HCT116 (cell line): ENCODE results near the gene ITPR2. TPM values are rescaled to one million over a fixed set of nuclear protein-coding genes. Genes with fewer than 3 reads are reported as not detected.

Experiments used
- ATAC-seq: fragments of 200-7000 bp; cut with Tn5 transposase; 2 replicates; pipeline ENCODE4 v1.9.1; 2020; ENCODE audit warnings: mild to moderate bottlenecking, moderate library complexity
- BruUV-seq: library from RNA; stranded (reverse); fragments of 400-500 nt; replicated peaks from 2 replicates; lab custom pipeline; 2021; lab: Mats Ljungman, UMichigan
- CTCF ChIA-PET: fragments of 300-600 bp; sonication (Branson Sonifier 250); formaldehyde crosslinking; loops from one replicate; lab custom pipeline; 2021; ENCODE audit warnings: antibody characterized with exemption; lab: Charles Lee
- POLR2A ChIA-PET: fragments of 300-600, 350-600 bp; sonication (Branson Sonifier 250); formaldehyde crosslinking; loops from one replicate; lab custom pipeline; 2021; ENCODE audit warnings: antibody characterized with exemption; lab: Charles Lee
- RAD21 ChIA-PET, 2 experiments: fragments of 300-600 bp; sonication (Branson Sonifier 250); formaldehyde crosslinking; loops; one replicate each; lab custom pipeline; 2023; ENCODE audit warnings: low total read pairs in 2 of 2; ENCODE audit not compliant: uncharacterized antibody in 2 of 2, unreplicated experiment in 2 of 2, low non-redundant PET in 1 of 2; lab: Charles Lee
- DNase-seq: peaks from one replicate; pipeline ENCODE4 v3.0.0-alpha.2; 2010; ENCODE audit warnings: low read depth, low spot score
- H2AFZ ChIP-seq: fragments of 200-600 bp; shearing (Covaris generic), sonication (generic); 2 replicates; pipeline ENCODE4 v1.6.1; 2017; ENCODE audit warnings: low read depth, mixed run types, mixed read lengths, antibody characterized with exemption, low read length; ENCODE audit not compliant: poor library complexity, severe bottlenecking
- H3K27ac ChIP-seq: 2 replicates; pipeline ENCODE4 v1.5.1; 2012; ENCODE audit warnings: low read depth, low read length
- H3K27me3 ChIP-seq: fragments of 200-600 bp; sonication (generic); 2 replicates; pipeline ENCODE4 v1.6.1; 2016; ENCODE audit warnings: mixed run types, low read length, mixed read lengths; ENCODE audit not compliant: insufficient read depth
- H3K36me3 ChIP-seq, 2 experiments: fragments of 200-500 bp in 1 of 2; fragments of 200-600 bp in 1 of 2; sonication (Bioruptor generic) in 1 of 2; sonication (generic) in 1 of 2; 2 replicates each; pipeline versions ENCODE4 v1.5.1 to v1.6.1; 2014 to 2016; ENCODE audit warnings: low read length in 2 of 2, inconsistent platforms in 1 of 2, mixed read lengths in 1 of 2, mixed run types in 1 of 2; ENCODE audit not compliant: insufficient read depth in 2 of 2, control insufficient read depth in 1 of 2
- H3K4me1 ChIP-seq, 2 experiments: fragments of 200-600 bp in 1 of 2; sonication (generic) in 1 of 2; 2 replicates each; pipeline versions ENCODE4 v1.5.1 to v1.6.1; 2012 to 2017; ENCODE audit warnings: low read length in 2 of 2, inconsistent platforms in 1 of 2, mild to moderate bottlenecking in 1 of 2, mixed read lengths in 1 of 2, mixed run types in 1 of 2, moderate library complexity in 1 of 2; ENCODE audit not compliant: insufficient read depth in 2 of 2, control insufficient read depth in 1 of 2
- H3K4me2 ChIP-seq: fragments of 200-600 bp; sonication (generic); 2 replicates; pipeline ENCODE4 v1.6.1; 2017; ENCODE audit warnings: mixed run types, low read length, mixed read lengths
- H3K4me3 ChIP-seq, 2 experiments: fragments of 200-600 bp in 1 of 2; sonication (generic) in 1 of 2; replicated peaks in 1 of 2; 2 replicates each; pipeline ENCODE4 v1.5.1; 2011 to 2016; ENCODE audit warnings: low read length in 2 of 2, control low read depth in 1 of 2, low read depth in 1 of 2, mild to moderate bottlenecking in 1 of 2, mixed read lengths in 1 of 2, mixed run types in 1 of 2
- H3K79me2 ChIP-seq: fragments of 200-600 bp; sonication (generic); 2 replicates; pipeline ENCODE4 v1.6.1; 2017; ENCODE audit warnings: mild to moderate bottlenecking, mixed run types, low read length, moderate library complexity, mixed read lengths; ENCODE audit not compliant: insufficient read depth
- H3K9ac ChIP-seq: fragments of 200-600 bp; sonication (generic); 2 replicates; pipeline ENCODE4 v1.6.1; 2016; ENCODE audit warnings: low read length, mixed read lengths
- H3K9me2 ChIP-seq: fragments of 200-600 bp; sonication (generic), shearing (Covaris generic); 2 replicates; pipeline ENCODE4 v1.6.1; 2017; ENCODE audit warnings: mixed run types, mild to moderate bottlenecking, moderate library complexity; ENCODE audit not compliant: insufficient read depth
- H3K9me3 ChIP-seq, 2 experiments: fragments of 200-500 bp in 1 of 2; fragments of 200-600 bp in 1 of 2; sonication (Bioruptor generic) in 1 of 2; sonication (generic) in 1 of 2; 2 replicates each; pipeline ENCODE4 v1.6.1; 2014 to 2017; ENCODE audit warnings: low read length in 2 of 2, mixed read lengths in 2 of 2, inconsistent platforms in 1 of 2, low read depth in 1 of 2, mild to moderate bottlenecking in 1 of 2, mixed run types in 1 of 2, moderate library complexity in 1 of 2; ENCODE audit not compliant: control insufficient read depth in 1 of 2, insufficient read depth in 1 of 2
- H4K20me1 ChIP-seq: fragments of 200-600 bp; sonication (generic), shearing (Covaris generic); 2 replicates; pipeline ENCODE4 v1.6.1; 2017; ENCODE audit warnings: mixed run types, mild to moderate bottlenecking, moderate library complexity; ENCODE audit not compliant: insufficient read depth
- ATF3 ChIP-seq: IDR thresholded peaks from 2 replicates; pipeline ENCODE4 v1.6.1; 2012
- CBX3 ChIP-seq: IDR thresholded peaks from 2 replicates; pipeline ENCODE4 v1.6.1; 2012; ENCODE audit warnings: low read depth
- CEBPB ChIP-seq: IDR thresholded peaks from 2 replicates; pipeline ENCODE4 v1.6.1; 2012; ENCODE audit warnings: low read depth
- CTCF ChIP-seq, 3 experiments: fragments of 200-600 bp in 1 of 3; sonication (generic) in 1 of 3; IDR thresholded peaks in 2 of 3; conservative IDR thresholded peaks in 1 of 3; 2 replicates each; pipeline ENCODE4 v1.5.1; 2012 to 2017; ENCODE audit warnings: low read depth in 2 of 3, low read length in 2 of 3, antibody characterized with exemption in 1 of 3, borderline replicate concordance in 1 of 3, control low read depth in 1 of 3, mild to moderate bottlenecking in 1 of 3, mixed read lengths in 1 of 3, mixed run types in 1 of 3, moderate library complexity in 1 of 3; ENCODE audit not compliant: insufficient read depth in 1 of 3
- EGR1 ChIP-seq: IDR thresholded peaks from 2 replicates; pipeline ENCODE4 v1.6.1; 2012; ENCODE audit warnings: low read depth
- ELF1 ChIP-seq: IDR thresholded peaks from 2 replicates; pipeline ENCODE4 v1.6.1; 2012; ENCODE audit warnings: low read depth, borderline replicate concordance
- EZH2 ChIP-seq: fragments of 200-600 bp; sonication (generic); IDR thresholded peaks from 2 replicates; pipeline ENCODE4 v1.6.1; 2017; ENCODE audit warnings: antibody characterized with exemption, mixed run types
- MAX ChIP-seq: IDR thresholded peaks from 2 replicates; pipeline ENCODE4 v1.6.1; 2012
- POLR2A ChIP-seq: IDR thresholded peaks from 2 replicates; pipeline ENCODE4 v1.7.0; 2011; ENCODE audit warnings: borderline replicate concordance; ENCODE audit not compliant: insufficient read depth, insufficient read length; ENCODE audit errors: extremely low read depth
- POLR2AphosphoS5 ChIP-seq: IDR thresholded peaks from 2 replicates; pipeline ENCODE4 v1.6.1; 2011; ENCODE audit warnings: mild to moderate bottlenecking, low read depth, low read length, moderate library complexity
- RAD21 ChIP-seq: IDR thresholded peaks from 2 replicates; pipeline ENCODE4 v1.6.1; 2012; ENCODE audit warnings: low read depth, mild to moderate bottlenecking
- REST ChIP-seq: IDR thresholded peaks from 2 replicates; pipeline ENCODE4 v1.6.1; 2012; ENCODE audit warnings: low read depth
- SIN3A ChIP-seq: IDR thresholded peaks from 2 replicates; pipeline ENCODE4 v1.6.1; 2012; ENCODE audit warnings: low read depth
- SP1 ChIP-seq: IDR thresholded peaks from 2 replicates; pipeline ENCODE4 v1.6.1; 2012; ENCODE audit warnings: low read depth
- TCF7L2 ChIP-seq: IDR thresholded peaks from 2 replicates; pipeline ENCODE4 v1.7.0; 2011; ENCODE audit warnings: borderline replicate concordance, inconsistent platforms; ENCODE audit not compliant: insufficient read depth, insufficient read length; ENCODE audit errors: extremely low read depth
- YY1 ChIP-seq: IDR thresholded peaks from 2 replicates; pipeline ENCODE4 v1.6.1; 2011; ENCODE audit warnings: low read length, low read depth, moderate library complexity, mild to moderate bottlenecking; ENCODE audit not compliant: insufficient replicate concordance; ENCODE audit errors: extremely low read depth
- ZNF274 ChIP-seq: fragments of 200-500 bp; sonication (Bioruptor generic); IDR thresholded peaks from 2 replicates; pipeline ENCODE4 v1.6.1; 2014; ENCODE audit warnings: mild to moderate bottlenecking, low read depth, low read length, inconsistent platforms
- intact Hi-C: fragments of 100-400 bp; cut with micrococcal nuclease; formaldehyde crosslinking; loops from 2 replicates; pipeline ENCODE4 v1.10.0; 2022
- total RNA-seq: library from RNA; stranded (reverse); gene quantifications from one replicate; pipeline ENCODE4 v1.2.1, GENCODE V29; 2021; ENCODE audit not compliant: unreplicated experiment

ITPR2 gene
- total RNA-seq, 1 experiment from 2014 or later, result 6.5 TPM

- CTCF ChIA-PET, result interaction anchor here (0.7 to 2.0 kb wide), 4 partner anchors 13 to 169 kb away, joined by 3 to 6 read pairs (median 3); partner anchors contain the start of gene ITPR2
- DNase-seq (no peak), ATAC-seq (no peak)
- no peak overlapping the region for H3K27ac ChIP-seq
- H3K9ac ChIP-seq, result no peak overlapping the region
- H3K27me3 ChIP-seq, result no peaks in the 10 kb centered on the region
- BruUV-seq, result no TSS peak
- no peak overlapping the region for H2AFZ ChIP-seq
- H3K9me2 ChIP-seq, result no peaks in the 10 kb centered on the region
- TF ChIP-seq YY1 (no peak), ZNF274 (no peak), POLR2AphosphoS5 (no peak), MAX (no peak), CTCF (IDR thresholded peaks at IDR 0.05 in 2 of 3, conservative IDR thresholded peaks at IDR 0.05 in 1 of 3; ENCODE audit: borderline replicate concordance in 1 of 3, insufficient read depth in 1 of 3, low read depth in 2 of 3, low read length in 2 of 3) (no peak), EZH2 (no peak), CBX3 (no peak), REST (no peak), POLR2A (no peak), SP1 (no peak), CEBPB (no peak), EGR1 (no peak), TCF7L2 (no peak), RAD21 (no peak), SIN3A (no peak), ELF1 (no peak), ATF3 (no peak)
- no peak overlapping the region for H3K4me3 ChIP-seq
- H3K4me2 ChIP-seq, result no peak overlapping the region
- no peaks in the 10 kb centered on the region for H4K20me1 ChIP-seq
- H3K79me2 ChIP-seq, result no peaks in the 10 kb centered on the region
- H3K4me1 ChIP-seq, result 0 out of 4 replicates have a peak, but pooled peaks cover 0 to 3% of the 10 kb centered on the region in 2 experiments
- intact Hi-C loops, result no loop called here
- RAD21 ChIA-PET, result no interaction called here
- POLR2A ChIA-PET, result no interaction called here
- H3K36me3 ChIP-seq, result no peaks in the 10 kb centered on the region
- no peaks in the 10 kb centered on the region for H3K9me3 ChIP-seq
Measured at GRCh38 chr12:26846416-26846815, 13.4 kb upstream of the ITPR2 start.
